ENCODE data around the gene ACSBG1. TPM values are rescaled to one million over a fixed set of nuclear protein-coding genes. Genes with fewer than 3 reads are reported as not detected.
A peak's percentile ranks its signal among the peaks of the same experiment; 100 is the strongest.

The ACSBG1 gene
- total RNA-seq, 4 donors from 2014 or later = 1.5 TPM; not detected in 3

- WGBS, 2 donors (ENCODE audit: low coverage in 1 of 2) = 94 to 100% methylated on average over 2 to 5 of the region's 5 CpGs
- in situ Hi-C loops (cut with MboI; ENCODE audit: low pct_ligation_motif_present in 1 of 4, low pct_unique_long_range_greater_than_20kb in 1 of 4, low sequenced_read_pairs in 3 of 4) = no loop called here
- intact Hi-C loops (cut with DNase I; ENCODE audit: low total_unique reads) = no loop called here
Observed at GRCh38 chr15:78222745-78223395, 11.5 kb downstream of the ACSBG1 start.

GRCh38 chr15:78220713-78221112, 13.7 kb downstream of the ACSBG1 start:
- peak overlapping the region in 3 of 4 donors; percentile 15 to 46 (median 28) for H3K27ac ChIP-seq
- no peaks in the 10 kb centered on the region for H3K27me3 ChIP-seq
- no peaks in the 10 kb centered on the region for H3K36me3 ChIP-seq
- TF ChIP-seq POLR2AphosphoS5 (IDR thresholded peaks at IDR 0.05) (no peak), CTCF (IDR thresholded peaks at IDR 0.05) (no peak), POLR2A (IDR thresholded peaks at IDR 0.05) (no peak), EP300 (IDR thresholded peaks at IDR 0.05; ENCODE audit: low read depth) (no peak)
- 50 to 87% methylated on average over 1 of the region's 1 CpG for WGBS, 2 donors (ENCODE audit: low coverage in 1 of 2)
- intact Hi-C loops (cut with DNase I; ENCODE audit: low total_unique reads) (no loop called here), in situ Hi-C loops (cut with MboI; ENCODE audit: low pct_ligation_motif_present in 1 of 4, low pct_unique_long_range_greater_than_20kb in 1 of 4, low sequenced_read_pairs in 3 of 4) (no loop called here)
- no peak overlapping the region for H3K4me3 ChIP-seq
- H3K9me3 ChIP-seq = no peaks in the 10 kb centered on the region
- peaks cover 15 to 22% (median 18%) of the 10 kb centered on the region in 4 donors for H3K4me1 ChIP-seq
- DNase-seq = no peak

More at GRCh38 chr15:78222745-78223395, 11.5 kb downstream of the ACSBG1 start:
- Histone ChIP-seq H3K36me3 (no peaks in the 10 kb centered on the region), H3K27me3 (no peaks in the 10 kb centered on the region), H3K9me3 (no peaks in the 10 kb centered on the region), H3K4me1 (peaks cover 0 to 4% (median 0%) of the 10 kb centered on the region in 4 donors), H3K27ac (no peak overlapping the region), H3K4me3 (no peak overlapping the region)
- TF ChIP-seq POLR2AphosphoS5 (IDR thresholded peaks at IDR 0.05) (no peak), POLR2A (IDR thresholded peaks at IDR 0.05) (no peak), CTCF (IDR thresholded peaks at IDR 0.05) (no peak), EP300 (IDR thresholded peaks at IDR 0.05; ENCODE audit: low read depth) (no peak)
- no peak for DNase-seq

- Histone ChIP-seq H3K4me3 (no peak overlapping the region), H3K27ac (peak overlapping the region; percentile 74 to 82 (median 80)), H3K27me3 (no peaks in the 10 kb centered on the region), H3K9me3 (no peaks in the 10 kb centered on the region), H3K4me1 (peaks cover 30 to 50% (median 37%) of the 10 kb centered on the region in 4 donors), H3K36me3 (no peaks in the 10 kb centered on the region)
- in situ Hi-C loops (cut with MboI; ENCODE audit: low pct_ligation_motif_present in 1 of 4, low pct_unique_long_range_greater_than_20kb in 1 of 4, low sequenced_read_pairs in 3 of 4) (no loop called here), intact Hi-C loops (cut with DNase I; ENCODE audit: low total_unique reads) (no loop called here)
- no peak for TF ChIP-seq POLR2A (IDR thresholded peaks at IDR 0.05)
- no peak for TF ChIP-seq CTCF (IDR thresholded peaks at IDR 0.05)
- peak in 2 of 3 donors; percentile 77 for TF ChIP-seq POLR2AphosphoS5 (IDR thresholded peaks at IDR 0.05)
- TF ChIP-seq EP300 (IDR thresholded peaks at IDR 0.05; ENCODE audit: low read depth) = peak; percentile 70
- WGBS, 2 donors (ENCODE audit: low coverage in 1 of 2) = 50 to 58% methylated on average over 6 to 7 of the region's 7 CpGs
- DNase-seq = peak; percentile 93
Observed at GRCh38 chr15:78216276-78217104, 17.9 kb downstream of the ACSBG1 start.

- Histone ChIP-seq H3K4me1 (peaks cover 49 to 71% (median 57%) of the 10 kb centered on the region in 4 donors), H3K27ac (no peak overlapping the region), H3K27me3 (no peaks in the 10 kb centered on the region), H3K4me3 (no peak overlapping the region), H3K9me3 (no peaks in the 10 kb centered on the region), H3K36me3 (no peaks in the 10 kb centered on the region)
- no peak for TF ChIP-seq POLR2AphosphoS5 (IDR thresholded peaks at IDR 0.05)
- no peak for TF ChIP-seq POLR2A (IDR thresholded peaks at IDR 0.05)
- TF ChIP-seq EP300 (IDR thresholded peaks at IDR 0.05; ENCODE audit: low read depth) = no peak
- TF ChIP-seq CTCF (IDR thresholded peaks at IDR 0.05) = no peak
- in situ Hi-C loops (cut with MboI; ENCODE audit: low pct_ligation_motif_present in 1 of 4, low pct_unique_long_range_greater_than_20kb in 1 of 4, low sequenced_read_pairs in 3 of 4) = no loop called here
- 80% methylated on average over 4 of the region's 4 CpGs; no CpG with 5 or more reads in 1 of the 2 donors for WGBS, 2 donors (ENCODE audit: low coverage in 1 of 2)
- no peak for DNase-seq
- intact Hi-C loops (cut with DNase I; ENCODE audit: low total_unique reads) = no loop called here
Observed at GRCh38 chr15:78213956-78214355, 20.4 kb downstream of the ACSBG1 start.

Data from transverse colon (tissue), 4 donors.